ENCODE results near the gene PTMS. TPM values are rescaled to one million over a fixed set of nuclear protein-coding genes. Genes with fewer than 3 reads are reported as not detected.

PTMS gene
- total RNA-seq, 1 donor from 2014 or later = 966 TPM

GRCh38 chr12:6809056-6809455, 42.9 kb downstream of the PTMS start:
- no peak for TF ChIP-seq CTCF (IDR thresholded peaks at IDR 0.05; ENCODE audit: partially characterized antibody, unreplicated experiment)
- Mint-ChIP-seq H3K27me3 (ENCODE audit: unreplicated experiment) (no peaks in the 10 kb centered on the region), H3K4me3 (ENCODE audit: unreplicated experiment) (no peak overlapping the region), H3K36me3 (ENCODE audit: unreplicated experiment) (peaks cover 3% of the 10 kb centered on the region), H3K27ac (ENCODE audit: unreplicated experiment) (no peak overlapping the region), H3K9me3 (ENCODE audit: unreplicated experiment) (peaks cover 2% of the 10 kb centered on the region), H3K4me1 (ENCODE audit: low read depth, unreplicated experiment) (no peaks in the 10 kb centered on the region)
- no peak for DNase-seq

GRCh38 chr12:6810758-6811157, 44.6 kb downstream of the PTMS start:
- Mint-ChIP-seq H3K4me3 (ENCODE audit: unreplicated experiment) (no peak overlapping the region), H3K4me1 (ENCODE audit: low read depth, unreplicated experiment) (no peaks in the 10 kb centered on the region), H3K27ac (ENCODE audit: unreplicated experiment) (no peak overlapping the region), H3K9me3 (ENCODE audit: unreplicated experiment) (no peaks in the 10 kb centered on the region), H3K36me3 (ENCODE audit: unreplicated experiment) (no peaks in the 10 kb centered on the region), H3K27me3 (ENCODE audit: unreplicated experiment) (no peaks in the 10 kb centered on the region)
- TF ChIP-seq CTCF (IDR thresholded peaks at IDR 0.05; ENCODE audit: partially characterized antibody, unreplicated experiment) = no peak
- DNase-seq = no peak

GRCh38 chr12:6813363-6813762, 47.2 kb downstream of the PTMS start:
- TF ChIP-seq CTCF (IDR thresholded peaks at IDR 0.05; ENCODE audit: partially characterized antibody, unreplicated experiment) = no peak
- no peak for DNase-seq
- peaks cover 6% of the 10 kb centered on the region for H3K27me3 Mint-ChIP-seq (ENCODE audit: unreplicated experiment)
- peaks cover 4% of the 10 kb centered on the region for H3K4me1 Mint-ChIP-seq (ENCODE audit: low read depth, unreplicated experiment)
- H3K9me3 Mint-ChIP-seq (ENCODE audit: unreplicated experiment) = peaks cover 8% of the 10 kb centered on the region
- H3K4me3 Mint-ChIP-seq (ENCODE audit: unreplicated experiment) = no peak overlapping the region
- H3K36me3 Mint-ChIP-seq (ENCODE audit: unreplicated experiment) = no peaks in the 10 kb centered on the region
- no peak overlapping the region for H3K27ac Mint-ChIP-seq (ENCODE audit: unreplicated experiment)

DNA sequence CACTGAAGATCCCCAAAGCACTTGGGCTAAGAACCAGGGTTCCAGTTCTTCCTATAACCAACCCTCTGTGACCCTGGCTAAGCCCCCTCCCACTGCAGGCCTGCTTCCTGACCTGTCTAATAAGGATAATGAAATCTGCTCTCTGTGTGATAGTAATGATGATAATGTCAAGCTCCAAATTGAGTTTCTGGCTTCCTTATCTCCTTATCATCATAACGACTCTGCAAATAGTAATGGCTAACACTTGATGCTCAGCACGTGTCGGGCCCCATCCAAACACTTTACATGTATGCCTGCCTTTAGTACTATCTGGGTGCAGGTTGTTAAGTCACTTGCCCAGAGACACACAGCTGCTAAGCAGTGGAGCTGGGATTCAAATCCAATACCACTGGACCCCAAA, 50.4 kb downstream of the PTMS start:
- no peaks in the 10 kb centered on the region for H3K36me3 Mint-ChIP-seq (ENCODE audit: unreplicated experiment)

DNA sequence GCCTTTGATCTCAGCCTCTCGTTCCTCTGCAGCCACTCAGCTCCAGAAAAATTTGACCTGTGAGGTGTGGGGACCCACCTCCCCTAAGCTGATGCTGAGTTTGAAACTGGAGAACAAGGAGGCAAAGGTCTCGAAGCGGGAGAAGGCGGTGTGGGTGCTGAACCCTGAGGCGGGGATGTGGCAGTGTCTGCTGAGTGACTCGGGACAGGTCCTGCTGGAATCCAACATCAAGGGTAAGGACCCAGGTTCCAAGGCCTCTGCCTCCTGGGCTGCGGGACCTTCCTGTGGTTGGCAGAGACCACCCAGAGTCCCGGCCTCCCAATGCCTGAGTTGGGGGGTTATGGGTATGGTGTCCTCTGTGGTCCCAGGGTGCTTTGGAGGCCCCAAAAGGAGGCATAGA, 50.9 kb downstream of the PTMS start:
- Mint-ChIP-seq H3K27ac (ENCODE audit: unreplicated experiment) (no peak overlapping the region), H3K27me3 (ENCODE audit: unreplicated experiment) (peaks cover 15% of the 10 kb centered on the region), H3K36me3 (ENCODE audit: unreplicated experiment) (no peaks in the 10 kb centered on the region), H3K4me3 (ENCODE audit: unreplicated experiment) (no peak overlapping the region), H3K9me3 (ENCODE audit: unreplicated experiment) (peaks cover 18% of the 10 kb centered on the region), H3K4me1 (ENCODE audit: low read depth, unreplicated experiment) (peaks cover 25% of the 10 kb centered on the region)
- DNase-seq = no peak
- no peak for TF ChIP-seq CTCF (IDR thresholded peaks at IDR 0.05; ENCODE audit: partially characterized antibody, unreplicated experiment)

More for the DNA sequence above, 50.4 kb downstream of the PTMS start:
- H3K9me3 Mint-ChIP-seq (ENCODE audit: unreplicated experiment) = peaks cover 18% of the 10 kb centered on the region
- no peak overlapping the region for H3K4me3 Mint-ChIP-seq (ENCODE audit: unreplicated experiment)
- TF ChIP-seq CTCF (IDR thresholded peaks at IDR 0.05; ENCODE audit: partially characterized antibody, unreplicated experiment) = no peak
- H3K4me1 Mint-ChIP-seq (ENCODE audit: low read depth, unreplicated experiment) = peaks cover 25% of the 10 kb centered on the region
- peaks cover 15% of the 10 kb centered on the region for H3K27me3 Mint-ChIP-seq (ENCODE audit: unreplicated experiment)
- H3K27ac Mint-ChIP-seq (ENCODE audit: unreplicated experiment) = no peak overlapping the region
- DNase-seq = no peak
